ENCODE data around the gene UBTD2. TPM values are rescaled to one million over a fixed set of nuclear protein-coding genes. Genes with fewer than 3 reads are reported as not detected.

Gene UBTD2
- total RNA-seq, 1 donor from 2014 or later = 18.8 TPM

DNA sequence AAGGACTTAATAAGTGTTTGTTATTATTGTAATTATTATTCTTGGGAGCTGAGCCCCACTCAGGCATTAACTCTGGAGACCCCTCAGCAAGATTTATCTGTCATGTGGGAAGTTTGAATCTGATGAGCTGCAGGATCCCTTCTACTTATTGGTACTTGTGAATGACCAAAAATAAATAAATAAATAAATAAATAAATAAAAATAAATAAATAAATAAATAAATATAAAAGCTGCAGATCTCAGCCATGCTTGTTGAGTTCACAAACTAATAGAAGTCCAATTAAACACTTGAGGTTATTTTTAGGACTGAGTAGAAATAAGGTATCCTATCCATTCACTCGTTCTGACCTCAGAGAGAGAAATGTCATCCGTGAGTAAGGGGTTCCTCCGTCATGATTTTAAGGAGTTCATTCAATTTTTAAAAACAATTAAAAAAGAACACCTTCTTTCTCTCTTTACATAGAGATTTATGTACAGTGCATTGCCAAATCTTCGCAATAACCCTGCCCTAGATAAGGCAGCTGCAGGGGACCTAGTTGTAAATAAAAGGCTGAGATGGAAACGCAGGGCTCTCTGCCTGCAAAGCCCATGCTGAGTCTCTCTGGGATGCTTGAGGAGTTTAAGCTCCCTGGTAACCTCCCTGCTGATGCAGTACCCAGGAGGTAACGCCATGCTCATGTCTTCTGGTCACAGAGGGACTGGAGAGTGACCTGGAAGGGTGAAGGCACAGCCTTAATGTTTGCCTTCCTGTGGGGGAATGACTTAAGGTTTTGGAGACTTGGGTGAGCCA is 88.4 kb downstream of the UBTD2 start:
- H3K4me3 ChIP-seq = no peak overlapping the region
- intact Hi-C loops (cut with DNase I) = loop anchor here (5.0 kb wide), 1 partner anchor 88 kb away; no protein-coding TSS in a partner anchor
- TF ChIP-seq, protein P1, sequence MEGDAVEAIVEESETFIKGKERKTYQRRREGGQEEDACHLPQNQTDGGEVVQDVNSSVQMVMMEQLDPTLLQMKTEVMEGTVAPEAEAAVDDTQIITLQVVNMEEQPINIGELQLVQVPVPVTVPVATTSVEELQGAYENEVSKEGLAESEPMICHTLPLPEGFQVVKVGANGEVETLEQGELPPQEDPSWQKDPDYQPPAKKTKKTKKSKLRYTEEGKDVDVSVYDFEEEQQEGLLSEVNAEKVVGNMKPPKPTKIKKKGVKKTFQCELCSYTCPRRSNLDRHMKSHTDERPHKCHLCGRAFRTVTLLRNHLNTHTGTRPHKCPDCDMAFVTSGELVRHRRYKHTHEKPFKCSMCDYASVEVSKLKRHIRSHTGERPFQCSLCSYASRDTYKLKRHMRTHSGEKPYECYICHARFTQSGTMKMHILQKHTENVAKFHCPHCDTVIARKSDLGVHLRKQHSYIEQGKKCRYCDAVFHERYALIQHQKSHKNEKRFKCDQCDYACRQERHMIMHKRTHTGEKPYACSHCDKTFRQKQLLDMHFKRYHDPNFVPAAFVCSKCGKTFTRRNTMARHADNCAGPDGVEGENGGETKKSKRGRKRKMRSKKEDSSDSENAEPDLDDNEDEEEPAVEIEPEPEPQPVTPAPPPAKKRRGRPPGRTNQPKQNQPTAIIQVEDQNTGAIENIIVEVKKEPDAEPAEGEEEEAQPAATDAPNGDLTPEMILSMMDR (IDR thresholded peaks at IDR 0.05) = no peak
- ATAC-seq = no peak
- H3K9me3 ChIP-seq = no peaks in the 10 kb centered on the region
- DNase-seq = no peak
- H3K27ac ChIP-seq = no peak overlapping the region
- H3K36me3 ChIP-seq = no peaks in the 10 kb centered on the region
- H3K27me3 ChIP-seq = no peaks in the 10 kb centered on the region
- no peaks in the 10 kb centered on the region for H3K4me1 ChIP-seq

DNA sequence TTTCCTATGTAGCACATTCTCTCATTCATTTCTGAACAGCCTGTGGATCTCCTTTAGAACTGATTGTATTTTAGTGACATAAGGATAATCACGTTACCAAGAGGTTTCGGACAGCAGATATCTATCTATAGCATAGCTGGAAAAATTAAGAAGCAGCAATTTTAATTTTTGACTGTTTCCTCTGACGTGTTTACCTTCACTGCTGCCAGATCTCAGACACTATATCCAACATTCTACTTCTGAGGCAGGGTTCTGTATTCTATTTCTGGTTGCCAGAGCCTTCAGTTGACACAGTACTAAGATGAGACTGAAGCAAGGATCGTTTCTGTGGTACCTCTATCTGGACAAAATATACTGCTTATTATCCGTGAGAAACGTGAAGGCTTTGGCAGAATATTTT is 89.7 kb downstream of the UBTD2 start, which contains the start of gene EFCAB9:
TSS of gene EFCAB9 (plus strand) at position 301 of the 400 bp plus-strand sequence. CDS start at position 302, 1 bp downstream.
- Histone ChIP-seq H3K4me3 (no peak within 1 kb of the TSS), H3K9me3 (no peaks in the 10 kb centered on the region), H3K4me1 (no peaks in the 10 kb centered on the region), H3K36me3 (no peaks in the 10 kb centered on the region), H3K27ac (no peak within 1 kb of the TSS), H3K27me3 (no peaks in the 10 kb centered on the region)
- ATAC-seq = no peak
- no peak for DNase-seq
- TF ChIP-seq, protein P1 (IDR thresholded peaks at IDR 0.05) = no peak
- intact Hi-C loops (cut with DNase I) = loop anchor here (5.0 kb wide), 1 partner anchor 87 kb away; no protein-coding TSS in a partner anchor

DNA sequence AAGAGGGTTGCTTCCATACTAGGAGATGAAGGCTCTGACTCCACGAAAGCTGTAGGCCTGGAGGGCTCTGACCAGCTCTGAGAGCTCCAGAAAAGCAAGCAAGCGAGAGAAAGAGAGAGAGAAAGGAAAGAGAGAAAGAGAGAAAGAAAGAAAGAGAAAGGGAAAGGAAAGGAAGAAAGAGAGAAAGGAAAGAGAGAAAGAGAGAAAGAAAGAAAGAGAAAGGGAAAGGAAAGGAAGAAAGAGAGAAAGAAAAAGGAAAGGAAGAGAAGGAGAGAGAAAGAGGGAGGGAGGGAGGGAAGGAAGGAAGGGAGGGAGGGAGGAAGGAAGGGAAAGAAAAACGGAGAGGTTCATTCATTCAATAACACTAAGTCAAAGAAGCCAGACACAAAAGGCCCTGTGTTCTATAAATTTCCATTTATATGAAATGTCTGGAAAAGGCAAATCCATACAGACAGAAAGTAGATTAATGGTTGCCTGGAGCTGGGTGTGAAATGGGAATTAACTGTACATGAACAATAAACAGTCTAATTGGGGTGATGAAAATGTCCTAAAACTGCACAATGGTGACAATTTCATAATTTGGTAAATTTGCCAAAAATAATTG is 93.8 kb downstream of the UBTD2 start:
- Histone ChIP-seq H3K4me3 (no peak overlapping the region), H3K27ac (no peak overlapping the region), H3K9me3 (no peaks in the 10 kb centered on the region), H3K27me3 (no peaks in the 10 kb centered on the region), H3K4me1 (peaks cover 20% of the 10 kb centered on the region), H3K36me3 (no peaks in the 10 kb centered on the region)
- intact Hi-C loops (cut with DNase I) = loop anchor here (5.0 kb wide), 1 partner anchor 82 kb away; no protein-coding TSS in a partner anchor
- TF ChIP-seq, protein P1 (IDR thresholded peaks at IDR 0.05) = no peak
- no peak for DNase-seq
- ATAC-seq = no peak

DNA sequence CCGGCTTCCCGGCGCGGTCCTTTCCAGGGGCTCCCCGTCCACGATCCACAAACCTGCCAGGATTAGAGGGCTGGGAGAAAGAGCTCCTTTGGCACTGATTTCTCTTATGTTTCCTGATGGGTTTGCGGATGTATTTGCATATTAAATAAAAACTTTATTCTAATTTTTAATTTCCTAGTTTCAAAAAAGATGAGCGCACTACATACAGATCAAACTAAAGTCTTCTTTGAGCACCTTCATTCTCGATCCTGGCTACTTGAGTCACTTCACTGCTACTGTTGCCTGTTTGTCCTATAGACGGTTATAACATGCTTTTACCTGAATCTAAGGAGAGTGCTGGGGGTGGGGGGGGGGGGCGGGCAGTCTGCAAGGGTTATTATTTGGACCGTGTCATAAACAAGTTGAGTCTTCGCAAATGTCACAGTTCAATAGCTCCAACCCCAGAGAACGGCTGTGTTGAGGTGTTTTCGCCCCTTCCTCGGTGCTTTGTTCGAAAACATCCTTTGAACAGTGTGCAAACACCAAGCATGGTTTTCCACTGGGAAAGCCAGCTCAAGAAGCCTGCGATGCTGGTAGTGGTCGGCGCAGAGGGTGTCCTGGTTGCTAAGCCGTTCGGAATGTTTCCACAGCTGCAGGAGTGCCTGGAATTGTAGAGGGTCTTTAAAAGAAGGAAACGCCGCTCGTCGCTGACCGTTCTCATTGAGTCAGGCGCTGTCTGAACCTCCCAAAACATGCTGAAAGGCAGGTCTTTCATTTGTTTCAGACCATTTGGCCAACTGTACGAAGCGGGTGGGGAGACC is 94.5 kb downstream of the UBTD2 start:
- ATAC-seq (no peak), DNase-seq (no peak)
- Histone ChIP-seq H3K27ac (peak overlapping the region; percentile 82), H3K9me3 (no peaks in the 10 kb centered on the region), H3K4me1 (peaks cover 26% of the 10 kb centered on the region), H3K27me3 (no peaks in the 10 kb centered on the region), H3K4me3 (peak overlapping the region; percentile 95), H3K36me3 (no peaks in the 10 kb centered on the region)
- TF ChIP-seq, protein P1 (IDR thresholded peaks at IDR 0.05) = no peak
- intact Hi-C loops (cut with DNase I) = no loop called here

DNA sequence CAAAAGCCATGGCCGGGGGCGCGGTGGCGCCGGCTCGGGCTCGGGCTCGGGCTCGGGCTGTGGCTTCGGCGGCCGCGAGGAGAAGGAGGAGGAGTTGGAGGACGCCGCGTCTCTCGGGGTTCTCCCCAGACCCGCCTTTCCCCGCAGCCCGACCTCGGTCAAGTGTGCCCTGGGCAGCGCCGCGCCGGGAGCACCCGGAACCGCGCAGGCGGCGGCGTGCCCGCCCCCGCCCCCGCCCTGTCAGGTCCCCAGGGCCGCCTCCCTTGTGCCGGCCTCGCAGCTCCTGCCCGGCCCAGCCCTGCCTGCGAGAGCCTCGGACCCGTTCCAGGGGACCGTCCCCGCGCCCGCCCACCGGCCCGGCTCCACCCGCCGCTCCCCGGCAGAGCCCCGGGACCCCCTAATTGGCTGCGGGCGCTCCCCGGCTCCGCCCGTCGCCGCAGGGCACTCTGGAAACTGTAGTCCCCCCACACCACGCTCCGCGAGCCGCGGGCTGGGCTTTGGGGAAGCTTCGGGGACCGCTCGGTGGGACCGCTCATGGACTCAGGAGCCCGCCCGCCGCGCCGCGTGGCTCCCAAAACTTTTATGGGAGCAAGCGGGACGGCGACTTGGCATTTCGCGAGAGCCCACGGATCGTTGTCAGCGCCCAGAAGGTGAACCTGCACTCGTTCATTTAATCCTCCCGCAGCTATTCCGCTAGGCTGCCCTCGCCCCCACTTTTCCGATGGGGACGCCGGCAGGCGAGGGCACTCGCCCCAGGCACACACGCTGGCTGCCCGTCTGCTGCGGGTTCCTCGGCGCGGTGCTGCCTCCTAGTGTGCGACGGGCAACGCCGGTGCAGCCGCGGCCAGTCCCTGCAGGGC is 95.3 kb downstream of the UBTD2 start, which contains the start of gene STK10:
TSS of gene STK10 (minus strand) at position 192 of the 860 bp plus-strand sequence. CDS start at position 10, 182 bp downstream.
- no peaks in the 10 kb centered on the region for H3K27me3 ChIP-seq
- H3K36me3 ChIP-seq = no peaks in the 10 kb centered on the region
- intact Hi-C loops (cut with DNase I) = no loop called here
- TF ChIP-seq, protein P1 (IDR thresholded peaks at IDR 0.05) = peak; percentile 87
- no peaks in the 10 kb centered on the region for H3K9me3 ChIP-seq
- DNase-seq (peak; percentile 97), ATAC-seq (peak; percentile 94)
- peak within 1 kb of the TSS; percentile 95 for H3K4me3 ChIP-seq
- peak within 1 kb of the TSS; percentile 82 for H3K27ac ChIP-seq
- peaks cover 31% of the 10 kb centered on the region for H3K4me1 ChIP-seq

Data from upper lobe of right lung (tissue), 1 donor.